Putamen (tissue), 1 donor: ENCODE results near the gene PPFIBP2.

ENCODE experiments used
- DNase-seq: peaks from one replicate; pipeline ENCODE4 v3.0.0-alpha.2; 2016; ENCODE audit warnings: low spot score

PPFIBP2 gene

GRCh38 chr11:7525424-7525823 lies 11.6 kb downstream of the PPFIBP2 start:
- DNase-seq = no peak

GRCh38 chr11:7527029-7527428 lies 13.2 kb downstream of the PPFIBP2 start:
- no peak for DNase-seq

DNA sequence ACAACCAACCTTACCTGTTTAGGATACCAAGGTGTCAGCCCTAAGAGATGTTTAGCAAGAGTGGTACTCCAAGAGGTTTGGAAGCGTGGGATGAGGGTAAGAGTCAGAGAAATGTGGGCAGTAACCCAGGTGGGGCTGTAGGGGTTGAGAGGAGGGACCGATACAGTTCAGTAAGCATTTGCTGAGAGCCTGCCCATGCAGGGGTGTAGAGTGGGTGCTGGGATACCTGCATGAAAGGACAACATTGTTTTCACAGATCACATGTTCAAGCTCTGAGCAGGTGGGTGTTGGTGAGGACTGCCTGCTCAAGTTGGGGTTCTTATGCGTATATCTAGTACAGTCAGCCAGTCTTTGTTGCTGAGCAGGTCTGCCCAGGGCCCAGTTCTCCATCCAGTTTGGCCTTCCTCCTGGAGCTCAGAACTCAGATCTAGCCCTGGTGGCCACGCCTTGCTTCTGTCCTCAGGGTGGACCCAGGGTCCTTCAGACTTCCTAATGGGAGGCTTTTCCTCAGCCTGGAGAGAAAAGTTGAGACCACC lies 14.8 kb downstream of the PPFIBP2 start:
- no peak for DNase-seq

DNA sequence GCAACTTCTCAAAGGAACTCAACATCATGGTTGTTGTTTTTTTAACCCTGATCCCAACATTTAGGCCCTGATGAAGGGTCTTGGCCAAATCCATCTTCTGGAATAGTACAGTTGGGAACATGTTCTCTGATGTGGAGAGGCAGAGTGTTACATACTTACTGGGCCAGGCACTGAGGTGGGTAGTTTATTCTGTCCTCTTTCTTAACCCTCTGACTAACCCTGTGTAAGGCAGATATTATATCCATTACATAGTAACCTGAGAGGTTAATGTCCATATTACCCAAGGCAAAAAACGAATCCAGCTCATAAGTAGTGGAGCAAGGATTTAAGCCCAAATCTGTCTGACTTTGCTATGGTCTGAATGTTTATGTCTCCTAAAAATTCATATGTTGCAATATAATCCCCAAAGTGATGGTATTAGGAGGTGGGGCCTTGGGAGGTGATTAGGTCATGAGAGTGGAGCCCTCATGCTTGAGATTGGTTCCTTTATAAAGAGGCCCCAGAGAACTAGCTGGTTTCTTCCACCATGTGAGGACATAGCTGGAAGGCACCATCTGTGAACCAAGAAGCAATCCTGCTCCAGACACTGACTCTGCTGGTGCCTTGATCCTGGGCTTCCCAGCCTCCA lies 16.3 kb downstream of the PPFIBP2 start:
- DNase-seq = no peak

- DNase-seq = no peak
Observed at GRCh38 chr11:7531011-7531410, 17.2 kb downstream of the PPFIBP2 start.

DNA sequence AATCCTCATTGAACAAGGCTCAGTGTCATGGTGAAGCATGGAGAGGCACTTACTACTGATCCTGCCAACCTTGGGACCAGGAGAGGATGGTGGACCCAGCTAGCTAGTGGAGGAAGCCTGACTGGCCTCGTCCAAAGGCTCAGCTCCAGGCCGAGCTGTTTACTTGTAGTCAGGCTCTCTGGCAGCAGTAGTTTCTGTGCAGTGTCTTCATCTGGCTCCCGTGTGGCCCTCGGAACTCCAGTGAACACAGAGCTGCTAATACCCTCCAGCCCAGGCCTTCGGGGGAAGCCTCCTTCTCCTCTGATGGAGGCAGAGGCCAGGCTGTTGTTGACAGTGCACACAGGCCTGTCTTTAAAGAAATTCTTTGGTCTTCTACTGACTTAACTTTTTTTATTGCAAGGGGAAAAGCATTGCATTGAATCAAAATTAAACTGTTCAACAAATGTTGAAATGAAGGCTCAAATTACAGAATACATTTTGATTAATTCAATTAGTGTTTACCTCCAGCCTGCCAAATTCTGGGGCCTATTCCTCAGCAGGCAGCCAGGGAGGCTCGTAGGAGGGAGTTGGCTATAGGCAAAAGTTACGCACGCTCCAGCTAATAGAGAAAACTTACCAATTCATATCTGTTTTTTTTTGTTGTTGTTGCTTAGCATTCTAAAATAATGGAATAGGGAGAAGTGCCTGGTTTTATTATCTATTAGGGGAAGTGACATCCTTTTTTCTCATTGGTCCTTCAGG lies 18.8 kb downstream of the PPFIBP2 start:
- DNase-seq = no peak

GRCh38 chr11:7533199-7534041 lies 19.6 kb downstream of the PPFIBP2 start:
- no peak for DNase-seq

DNA sequence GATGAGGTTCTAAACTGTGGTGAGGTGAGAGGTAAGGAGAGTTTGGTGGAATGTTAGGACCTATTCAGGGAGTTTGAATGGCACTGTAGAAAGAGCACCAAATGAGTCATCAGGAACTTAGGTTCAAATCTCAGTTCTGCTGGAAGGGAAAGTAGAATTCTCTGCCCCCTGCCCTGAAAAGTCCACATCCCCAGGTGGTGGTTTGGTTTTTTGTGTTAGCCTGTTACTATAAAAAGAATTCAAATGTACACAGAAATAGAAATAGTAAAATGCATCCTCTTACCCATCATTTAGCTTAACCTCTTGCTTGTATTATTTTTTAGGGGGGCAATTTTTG lies 20.2 kb downstream of the PPFIBP2 start:
- no peak for DNase-seq

DNA sequence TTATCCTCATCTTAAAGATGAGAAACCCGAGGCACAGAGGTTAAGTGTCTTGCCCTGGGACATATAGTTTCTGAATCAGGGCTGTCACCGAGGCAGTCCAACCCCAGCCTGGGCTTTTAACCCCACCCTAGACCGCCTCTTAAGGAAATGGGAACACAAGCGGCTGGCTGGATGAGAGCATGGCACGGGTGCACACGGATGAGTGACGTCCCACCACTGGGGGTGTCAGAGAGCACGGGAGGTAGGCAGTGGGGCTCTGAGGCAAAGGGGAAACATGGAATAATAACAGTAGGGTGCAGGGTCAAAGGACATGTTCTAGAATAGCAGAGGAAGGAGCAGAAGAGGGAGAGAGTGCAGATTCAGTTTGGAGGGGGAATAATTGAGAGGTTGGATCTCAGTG lies 22.3 kb downstream of the PPFIBP2 start:
- no peak for DNase-seq

DNA sequence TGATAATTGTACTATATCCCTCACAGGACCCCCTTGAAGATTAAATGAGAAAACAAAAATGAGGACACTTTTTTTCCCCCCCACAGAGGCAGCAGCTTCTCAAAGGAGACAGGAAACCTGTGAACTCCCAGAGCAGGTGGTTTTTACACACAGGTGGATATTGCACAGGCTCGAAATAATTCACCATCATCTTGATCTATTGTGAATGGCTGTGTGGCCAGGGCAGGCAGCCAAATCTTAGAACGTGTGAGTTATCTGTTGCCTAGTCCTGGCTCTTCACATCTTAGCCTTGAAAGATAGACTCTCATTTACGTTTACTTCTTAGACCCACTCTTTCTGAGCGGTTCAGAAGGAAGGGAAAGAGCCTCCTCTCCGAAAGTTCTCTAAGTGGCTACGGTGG lies 23.5 kb downstream of the PPFIBP2 start:
- DNase-seq = no peak

- no peak for DNase-seq
Observed at GRCh38 chr11:7538031-7538430, 24.2 kb downstream of the PPFIBP2 start.

- no peak for DNase-seq
Observed at GRCh38 chr11:7538466-7539454, 25.0 kb downstream of the PPFIBP2 start.

GRCh38 chr11:7540830-7541555 lies 27.2 kb downstream of the PPFIBP2 start:
- no peak for DNase-seq

- no peak for DNase-seq
Observed at GRCh38 chr11:7543302-7543701, 29.5 kb downstream of the PPFIBP2 start.

DNA sequence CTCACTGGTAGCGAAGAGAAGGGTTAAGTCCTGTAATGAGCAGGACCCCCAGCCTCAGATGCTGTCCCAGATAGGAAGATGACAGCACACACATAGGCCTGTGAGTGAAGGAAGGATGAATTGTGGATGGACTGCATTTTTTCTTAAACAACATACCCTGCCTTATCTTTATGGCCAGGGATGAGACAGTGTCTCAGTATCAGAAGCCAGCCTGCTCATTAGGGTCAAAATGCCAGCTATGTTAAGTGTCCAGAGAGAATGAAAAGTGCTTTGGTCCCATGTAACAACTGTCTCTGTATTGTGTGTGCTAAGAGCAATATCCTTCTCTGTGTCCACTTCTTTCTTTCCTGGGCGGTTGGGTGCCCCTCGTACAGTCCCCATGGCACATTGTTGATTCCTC lies 30.2 kb downstream of the PPFIBP2 start:
- no peak for DNase-seq

DNA sequence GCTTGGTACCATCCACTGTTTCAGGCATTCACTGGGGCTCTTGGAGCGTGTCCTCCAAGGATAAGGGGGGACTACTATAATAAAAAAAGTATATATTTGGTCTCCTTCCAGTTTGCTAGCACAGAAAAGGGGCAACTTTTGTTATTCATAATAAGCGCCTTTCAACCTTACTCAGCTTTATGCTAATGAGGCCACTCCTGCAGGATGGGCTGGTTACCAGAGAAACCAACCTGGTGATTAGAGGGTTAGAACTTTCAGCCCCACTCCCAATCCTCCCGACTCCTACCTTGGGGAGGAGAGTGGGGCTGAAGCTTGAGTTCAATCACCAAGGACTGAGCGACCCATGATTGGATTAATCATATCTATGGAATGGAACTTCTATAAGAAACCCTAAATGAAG lies 31.8 kb downstream of the PPFIBP2 start:
- DNase-seq = no peak

DNA sequence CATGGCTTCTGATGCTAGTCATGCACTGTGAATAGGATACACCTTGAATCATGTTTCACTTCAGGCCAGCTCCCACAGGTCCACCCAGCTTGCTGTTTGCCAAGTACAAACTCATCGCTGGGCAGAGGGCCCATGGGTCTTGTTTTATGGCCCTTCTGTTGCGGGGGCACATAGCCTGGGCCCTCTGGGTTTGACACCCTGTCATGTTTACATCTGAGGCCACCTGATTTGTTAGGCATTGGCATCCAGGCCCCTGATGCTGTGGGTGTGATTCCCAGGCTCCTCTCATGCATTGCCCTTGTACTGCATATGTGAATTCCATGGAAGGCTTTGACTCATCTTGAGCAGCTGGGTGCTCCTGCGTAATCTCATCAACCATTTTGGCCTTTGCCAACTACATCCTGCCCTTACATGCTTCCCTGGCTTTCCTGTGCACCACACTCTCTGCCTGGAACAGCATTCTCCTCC lies 32.6 kb downstream of the PPFIBP2 start:
- DNase-seq = no peak

GRCh38 chr11:7547687-7548086 lies 33.9 kb downstream of the PPFIBP2 start:
- DNase-seq = no peak

- no peak for DNase-seq
Observed at GRCh38 chr11:7548659-7549274, 35.0 kb downstream of the PPFIBP2 start.

- DNase-seq = no peak
Observed at GRCh38 chr11:7549681-7550080, 35.9 kb downstream of the PPFIBP2 start.
